ENCODE measurements around the gene RAF1. TPM values are rescaled to one million over a fixed set of nuclear protein-coding genes. Genes with fewer than 3 reads are reported as not detected.

RAF1 gene
- total and polyA plus RNA-seq, 9 of the 15 experiments (the other 6 are each of a cell fraction or from before 2014, with no cell fraction given) = 28.0 to 183 (median 85.6) TPM

- TF ChIP-seq REST (IDR thresholded peaks at IDR 0.05; ENCODE audit: borderline replicate concordance) (peak; percentile 99), REST (CRISPR knock-in tag; IDR thresholded peaks at IDR 0.05; ENCODE audit: low read depth) (no peak), ZNF143 (CRISPR knock-in tag; IDR thresholded peaks at IDR 0.05) (no peak), ZNF77 (CRISPR knock-in tag; IDR thresholded peaks at IDR 0.05) (no peak), CAMTA2 (CRISPR knock-in tag; conservative IDR thresholded peaks at IDR 0.05) (0 out of 2 replicates have a peak, but pooled peaks have one; percentile 13), ZNF766 (CRISPR knock-in tag; conservative IDR thresholded peaks at IDR 0.05) (0 out of 2 replicates have a peak, but pooled peaks have one; percentile 38), NR2C2 (CRISPR knock-in tag; IDR thresholded peaks at IDR 0.05) (no peak), NR2C2 (tag; IDR thresholded peaks at IDR 0.05) (0 out of 2 replicates have a peak, but pooled peaks have one; percentile 12), KLF13 (tag; IDR thresholded peaks at IDR 0.05; ENCODE audit: borderline replicate concordance, low read depth) (peak; percentile 37; the same call in 1 of the 2 replicates), TCF3 (CRISPR knock-in tag; IDR thresholded peaks at IDR 0.05) (no peak; the same call in 1 of the 2 replicates), MIER1 (IDR thresholded peaks at IDR 0.05; ENCODE audit: low read depth) (no peak), CHD4 (IDR thresholded peaks at IDR 0.05; ENCODE audit: insufficient read depth, insufficient replicate concordance, low read depth, low read length, poor library complexity, severe bottlenecking) (no peak), ZBTB7A (IDR thresholded peaks at IDR 0.05; ENCODE audit: borderline replicate concordance, control insufficient read depth, low read depth, low read length) (peak; percentile 26; the same call in 1 of the 2 replicates), KDM1A (IDR thresholded peaks at IDR 0.05) (peak in 1 of 2 experiments; percentile 39; a peak in 3 of 4 replicates), ZNF79 (CRISPR knock-in tag; IDR thresholded peaks at IDR 0.05; ENCODE audit: low read depth) (no peak), SAP30 (IDR thresholded peaks at IDR 0.05; ENCODE audit: borderline replicate concordance, insufficient read depth, low read depth, low read length, poor library complexity, severe bottlenecking) (peak; percentile 52), TAF7 (tag; IDR thresholded peaks at IDR 0.05) (peak; percentile 74), MLX (CRISPR knock-in tag; conservative IDR thresholded peaks at IDR 0.05) (0 out of 4 replicates have a peak, but pooled peaks of 1 of the 2 experiments have one; percentile 69)
These were observed at the start of gene RAF1 (continued) for GRCh38 chr3:12663936-12664908.

All from K562 (cell line).